ENCODE results near the gene COMMD7.

COMMD7 gene

DNA sequence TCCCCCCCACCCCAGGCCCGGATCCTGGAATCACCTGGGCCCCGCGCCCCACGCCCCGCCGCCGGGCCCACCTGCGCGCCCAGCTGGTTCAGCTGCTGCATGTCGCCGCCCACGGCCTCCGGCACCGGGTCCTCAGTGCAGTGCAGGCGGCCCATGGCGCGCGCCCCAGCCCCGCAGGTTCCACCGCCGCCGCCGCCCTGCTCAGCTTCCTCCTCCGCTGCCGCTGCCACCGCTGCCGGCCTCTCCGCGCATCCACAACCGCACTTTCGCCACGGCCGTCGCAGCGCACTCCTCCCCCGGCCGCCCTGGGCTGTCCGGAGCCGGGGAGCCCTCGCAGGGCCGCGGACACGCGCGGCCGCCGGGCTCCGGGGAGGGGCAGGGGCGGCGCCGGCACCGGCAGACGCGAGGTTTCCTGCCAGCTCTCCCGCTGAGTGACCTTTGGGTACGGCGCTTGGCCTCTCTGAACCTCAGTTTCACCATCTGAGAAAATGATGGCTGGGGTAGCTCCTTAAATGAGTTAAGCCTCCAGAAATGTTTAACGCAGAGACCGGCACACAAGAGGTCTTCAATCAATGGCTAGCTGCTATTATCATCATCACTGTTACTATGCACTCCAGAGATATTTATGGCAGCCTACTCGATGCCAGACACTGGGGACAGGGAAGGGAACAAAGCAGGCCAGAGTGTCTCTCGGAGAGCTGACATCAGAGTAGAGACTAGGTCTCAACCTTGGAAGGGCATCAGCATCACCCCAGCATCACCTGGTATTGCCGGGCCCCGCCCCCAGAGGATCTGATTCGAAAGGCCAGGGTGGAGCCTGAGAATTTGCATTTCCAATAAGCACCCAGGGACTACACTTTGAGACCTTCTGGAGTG, at the start of gene COMMD7:
COMMD7 (minus strand) TSS at position 231 of the 876 bp plus-strand sequence; CDS start at position 155, 76 bp downstream.
- DNase-seq: peak; percentile 74

- DNase-seq: no peak
These were observed 49.6 kb upstream of the COMMD7 start for GRCh38 chr20:32792731-32793458.

- DNase-seq: peak; percentile 62
These were observed 49.0 kb upstream of the COMMD7 start for GRCh38 chr20:32792316-32792715.

DNA sequence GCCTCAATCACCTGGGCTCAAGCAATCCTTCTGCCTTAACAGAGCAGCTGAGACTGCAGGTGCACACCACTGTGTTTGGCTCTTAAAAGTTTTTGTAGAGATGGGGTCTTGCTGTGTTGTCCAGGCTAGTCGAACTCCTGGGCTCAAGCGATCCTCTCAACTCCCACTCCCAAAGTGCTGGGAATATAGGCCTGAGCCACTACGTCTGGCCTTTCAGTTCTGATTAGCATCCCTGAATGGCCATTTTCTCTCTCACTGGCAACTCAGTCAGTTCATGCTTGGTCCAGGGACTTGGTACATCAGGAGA, 47.4 kb upstream of the COMMD7 start:
- DNase-seq: no peak

DNA sequence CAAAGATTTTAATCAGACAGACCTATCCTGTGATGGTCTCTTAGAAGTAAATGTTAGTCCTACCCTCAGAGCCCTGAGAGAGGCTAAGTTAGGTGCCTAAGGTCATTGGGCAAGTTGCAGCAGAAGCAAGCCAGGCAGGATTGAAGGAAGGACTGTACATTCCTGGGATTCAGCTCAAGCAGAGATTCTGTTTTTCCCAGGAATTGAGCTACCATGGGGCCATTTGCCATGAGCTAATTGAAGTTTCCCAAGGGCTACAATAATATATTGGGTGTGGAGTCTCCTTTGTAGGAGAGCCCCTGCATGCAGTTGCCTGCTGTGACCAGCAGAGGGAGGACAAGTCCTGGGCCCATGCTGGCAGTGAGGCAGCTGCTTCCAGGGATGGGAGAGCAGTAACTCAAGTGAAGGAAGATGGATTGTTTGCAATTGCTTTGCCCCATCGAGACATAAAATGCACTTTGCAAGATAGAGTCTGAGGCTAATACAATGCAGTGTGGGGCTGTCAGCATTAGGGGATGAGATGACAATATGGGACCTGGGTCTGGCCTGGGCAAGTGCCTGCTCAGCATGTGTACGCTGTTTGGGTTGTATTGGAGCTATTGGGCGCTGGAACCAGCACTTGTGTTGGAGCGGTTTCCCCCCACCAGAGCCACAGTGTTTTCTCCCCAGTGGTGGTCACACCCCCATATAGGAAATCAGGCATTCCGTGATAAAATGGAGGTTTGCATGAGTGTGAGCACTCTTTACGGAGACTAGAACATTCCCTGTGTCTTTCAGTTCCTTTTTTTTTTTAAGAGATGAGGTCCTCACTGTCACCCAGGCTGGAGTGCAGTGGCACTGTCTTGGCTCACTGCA, 46.9 kb upstream of the COMMD7 start:
- peak; percentile 77 for DNase-seq

DNA sequence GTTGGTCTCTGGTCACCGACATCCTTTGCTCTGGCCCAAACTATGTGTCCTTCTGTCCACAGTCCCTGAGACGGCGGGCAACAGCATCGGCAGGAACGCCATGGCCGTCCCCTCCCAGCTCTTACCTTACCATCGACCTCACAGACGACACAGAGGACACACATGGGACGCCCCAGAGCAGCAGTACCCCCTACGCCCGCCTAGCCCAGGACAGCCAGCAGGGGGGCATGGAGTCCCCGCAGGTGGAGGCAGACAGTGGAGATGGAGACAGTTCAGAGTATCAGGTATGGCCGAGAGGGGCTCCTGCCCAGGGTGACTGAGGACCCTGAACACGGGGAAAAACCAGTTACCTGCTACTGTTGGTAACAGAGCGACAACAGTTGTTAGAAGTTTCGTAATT, 43.9 kb upstream of the COMMD7 start:
- DNase-seq: no peak

DNA sequence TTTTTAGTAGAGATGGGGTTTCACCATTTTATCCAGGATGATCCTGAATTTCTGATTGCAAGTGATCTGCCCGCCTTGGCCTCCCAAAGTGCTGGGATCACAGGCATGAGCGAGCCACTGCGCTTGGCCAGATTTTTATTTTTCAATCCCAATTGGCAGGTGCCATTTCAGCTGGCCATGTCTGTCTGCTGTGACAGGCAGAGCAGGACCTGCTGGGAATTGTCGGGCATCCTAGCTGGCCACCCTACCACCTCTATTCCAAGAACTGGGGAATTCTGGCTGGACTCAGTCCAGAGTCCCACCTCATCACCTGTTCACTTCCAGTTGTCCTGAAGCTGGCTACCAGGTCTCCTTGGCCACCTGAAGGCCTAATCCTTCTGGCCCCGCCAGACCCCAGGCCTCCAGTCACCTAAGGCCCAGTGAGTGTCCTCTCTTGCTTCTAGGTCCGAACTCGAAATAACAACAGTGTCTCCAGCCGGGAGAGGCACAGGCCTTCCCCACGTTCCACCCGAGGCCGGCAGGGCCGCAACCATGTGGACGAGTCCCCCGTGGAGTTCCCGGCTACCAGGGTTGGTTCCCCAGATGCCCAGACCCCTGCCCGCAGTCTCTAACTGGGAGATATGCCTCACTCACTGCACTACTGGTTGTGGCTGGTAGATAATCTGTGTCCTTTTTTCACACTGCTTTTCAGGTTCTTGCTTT, 42.9 kb upstream of the COMMD7 start:
- DNase-seq: no peak

GRCh38 chr20:32784369-32785080, 41.3 kb upstream of the COMMD7 start:
- no peak for DNase-seq

- DNase-seq: no peak
These were observed 37.7 kb upstream of the COMMD7 start for GRCh38 chr20:32780749-32781655.

DNA sequence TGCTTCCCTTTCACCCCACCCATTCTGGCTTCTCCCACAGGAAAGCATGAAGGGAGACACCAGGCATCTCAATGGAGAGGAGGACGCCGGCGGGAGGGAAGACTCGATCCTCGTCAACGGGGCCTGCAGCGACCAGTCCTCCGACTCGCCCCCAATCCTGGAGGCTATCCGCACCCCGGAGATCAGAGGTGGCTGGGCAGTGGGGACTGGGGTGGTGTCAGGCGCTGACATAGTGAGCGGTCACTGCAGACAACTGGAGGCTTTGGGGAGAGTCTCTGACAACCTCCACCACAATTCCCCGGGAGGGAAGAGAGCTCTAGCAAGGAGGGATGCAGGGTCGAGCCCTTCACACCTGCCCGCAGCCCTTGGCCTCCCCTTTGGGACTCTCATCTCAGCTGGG, 37.0 kb upstream of the COMMD7 start:
- DNase-seq: no peak

GRCh38 chr20:32779500-32780211, 36.4 kb upstream of the COMMD7 start:
- no peak for DNase-seq

- DNase-seq: no peak
These were observed 34.1 kb upstream of the COMMD7 start for GRCh38 chr20:32777177-32777956.

DNA sequence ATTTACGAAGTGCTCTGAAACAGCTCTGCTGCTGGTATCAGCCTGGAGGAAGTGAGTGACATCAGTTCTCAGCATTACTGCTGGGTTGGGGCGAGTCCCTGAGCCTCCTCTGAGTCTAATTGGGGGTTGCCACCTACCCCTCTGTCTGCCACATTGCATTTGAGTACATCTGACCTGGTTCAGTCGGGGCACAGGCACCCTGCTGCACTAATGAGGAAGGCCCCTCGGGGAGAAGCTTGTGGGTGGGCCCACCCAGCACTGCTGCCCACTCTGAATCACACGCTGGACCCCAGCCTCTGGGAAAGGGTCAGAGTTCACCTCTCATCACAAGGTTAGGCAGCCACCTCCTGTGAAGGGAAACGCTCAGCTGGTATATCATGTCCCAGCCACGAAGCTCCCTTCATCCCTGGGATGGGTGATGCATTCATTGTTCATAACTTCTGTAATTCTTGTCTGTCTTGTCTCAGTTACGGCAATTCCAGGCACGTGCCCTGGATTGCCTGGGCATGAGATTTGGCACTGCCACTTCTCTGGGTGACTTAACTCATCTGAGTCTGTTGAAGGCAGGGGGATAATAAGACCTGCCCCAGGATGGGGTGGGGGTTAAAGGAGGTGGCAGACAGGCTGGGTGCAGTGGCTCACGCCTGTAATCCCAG, 32.2 kb upstream of the COMMD7 start:
- no peak for DNase-seq

GRCh38 chr20:32773855-32774254, 30.6 kb upstream of the COMMD7 start:
- no peak for DNase-seq

- no peak for DNase-seq
These were observed 30.0 kb upstream of the COMMD7 start for GRCh38 chr20:32773223-32773622.

GRCh38 chr20:32772046-32772445, 28.8 kb upstream of the COMMD7 start:
- DNase-seq: no peak

DNA sequence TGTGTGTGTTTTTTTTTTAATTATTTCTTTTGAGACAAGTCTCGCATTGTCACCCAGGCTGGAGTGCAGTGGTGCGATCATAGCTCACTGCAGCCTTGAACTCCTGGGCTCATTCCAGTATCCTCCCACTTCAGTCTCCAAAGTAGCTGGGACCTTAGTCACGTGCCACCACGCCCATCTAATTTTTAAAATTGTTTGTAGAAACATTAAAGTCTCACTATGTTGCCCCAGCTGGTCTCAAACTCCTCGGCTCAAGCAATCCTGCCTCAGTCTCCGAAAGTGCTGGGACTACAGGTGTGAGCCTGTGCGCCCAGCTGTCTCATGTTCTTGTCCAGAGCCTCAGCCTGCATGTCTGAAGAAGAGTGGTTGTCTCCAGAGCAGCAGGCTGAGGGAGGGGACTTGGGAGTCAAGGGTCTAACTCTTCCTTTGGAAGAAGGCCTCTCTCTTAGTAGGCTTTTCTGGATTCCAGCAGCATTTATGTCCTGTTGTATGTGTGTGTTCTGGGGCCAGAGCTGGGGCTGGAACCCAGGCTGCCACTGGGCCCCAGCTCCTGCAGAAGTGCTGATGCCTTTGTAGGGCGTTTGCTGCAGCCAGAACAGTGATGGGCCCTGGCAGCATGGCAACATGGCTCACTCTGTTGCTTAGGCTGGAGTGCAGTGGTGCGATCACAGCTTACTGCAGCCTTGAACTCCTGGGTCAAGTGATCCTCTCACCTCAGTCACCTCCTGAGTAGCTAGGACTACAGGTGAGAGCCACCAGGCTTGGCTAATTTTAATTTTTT, 24.3 kb upstream of the COMMD7 start:
- no peak for DNase-seq
